Endothelial cell (in vitro differentiated cells): ENCODE results near the gene SMYD2. TPM values are rescaled to one million over a fixed set of nuclear protein-coding genes. Genes with fewer than 3 reads are reported as not detected.

Source experiments
- DNase-seq: peaks from one replicate; pipeline ENCODE4 v3.0.0; 2021; ENCODE audit warnings: low spot score
- H3K27ac Mint-ChIP-seq: one replicate; pipeline ENCODE4 v1.8.0; 2021; ENCODE audit warnings: mixed read lengths, inconsistent platforms; ENCODE audit not compliant: unreplicated experiment
- H3K27me3 Mint-ChIP-seq: one replicate; pipeline ENCODE4 v1.8.0; 2021; ENCODE audit warnings: mild to moderate bottlenecking, moderate library complexity, mixed read lengths, inconsistent platforms; ENCODE audit not compliant: unreplicated experiment
- H3K36me3 Mint-ChIP-seq: one replicate; pipeline ENCODE4 v1.8.0; 2021; ENCODE audit warnings: mild to moderate bottlenecking, low read depth, mixed read lengths, inconsistent platforms; ENCODE audit not compliant: unreplicated experiment
- H3K4me1 Mint-ChIP-seq: one replicate; pipeline ENCODE4 v1.8.0; 2021; ENCODE audit warnings: mild to moderate bottlenecking, mixed read lengths, inconsistent platforms; ENCODE audit not compliant: unreplicated experiment
- H3K4me3 Mint-ChIP-seq: one replicate; pipeline ENCODE4 v1.8.0; 2021; ENCODE audit warnings: mild to moderate bottlenecking, mixed read lengths, inconsistent platforms; ENCODE audit not compliant: unreplicated experiment
- H3K9me3 Mint-ChIP-seq: one replicate; pipeline ENCODE4 v1.8.0; 2021; ENCODE audit warnings: mixed read lengths, inconsistent platforms; ENCODE audit not compliant: unreplicated experiment
- total RNA-seq: library from RNA; stranded (reverse); fragmentation: NEBNext Ultra II Directional; extraction: Animal tissue kit (Norgen Biotek cat#: 25700); gene quantifications from one replicate; pipeline ENCODE4 v1.2.1, GENCODE V29; 2021; ENCODE audit not compliant: unreplicated experiment
- TF ChIP-seq, protein P1 (sequence below): fragments of 200-600 bp; sonication (generic); IDR thresholded peaks from one replicate; pipeline ENCODE4 v1.5.0; 2021; ENCODE audit warnings: antibody characterized with exemption; ENCODE audit not compliant: unreplicated experiment

SMYD2 gene
- total RNA-seq, 1 donor from 2014 or later = 44.1 TPM

DNA sequence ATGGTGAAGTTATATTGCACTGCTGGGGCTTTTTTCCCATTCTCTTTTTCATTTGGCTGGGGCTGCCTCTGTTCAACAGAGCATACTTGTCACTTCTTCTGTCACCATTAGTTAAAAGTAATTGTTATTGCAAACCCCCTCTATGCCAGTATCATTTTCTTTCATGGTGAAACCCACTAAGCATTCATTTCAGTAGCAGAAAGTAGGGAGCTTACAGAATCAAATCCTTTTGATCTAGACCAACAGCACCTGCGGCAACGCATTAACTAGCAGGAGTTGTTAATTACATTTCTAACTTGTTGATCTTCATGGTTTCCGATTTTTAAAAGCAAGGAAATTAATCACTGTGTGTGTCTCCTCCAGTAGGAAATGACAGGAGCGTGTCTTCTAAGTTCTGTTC is 15.0 kb downstream of the SMYD2 start:
- H3K4me1 Mint-ChIP-seq = peaks cover 33% of the 10 kb centered on the region
- H3K9me3 Mint-ChIP-seq = no peaks in the 10 kb centered on the region
- H3K27me3 Mint-ChIP-seq = no peaks in the 10 kb centered on the region

DNA sequence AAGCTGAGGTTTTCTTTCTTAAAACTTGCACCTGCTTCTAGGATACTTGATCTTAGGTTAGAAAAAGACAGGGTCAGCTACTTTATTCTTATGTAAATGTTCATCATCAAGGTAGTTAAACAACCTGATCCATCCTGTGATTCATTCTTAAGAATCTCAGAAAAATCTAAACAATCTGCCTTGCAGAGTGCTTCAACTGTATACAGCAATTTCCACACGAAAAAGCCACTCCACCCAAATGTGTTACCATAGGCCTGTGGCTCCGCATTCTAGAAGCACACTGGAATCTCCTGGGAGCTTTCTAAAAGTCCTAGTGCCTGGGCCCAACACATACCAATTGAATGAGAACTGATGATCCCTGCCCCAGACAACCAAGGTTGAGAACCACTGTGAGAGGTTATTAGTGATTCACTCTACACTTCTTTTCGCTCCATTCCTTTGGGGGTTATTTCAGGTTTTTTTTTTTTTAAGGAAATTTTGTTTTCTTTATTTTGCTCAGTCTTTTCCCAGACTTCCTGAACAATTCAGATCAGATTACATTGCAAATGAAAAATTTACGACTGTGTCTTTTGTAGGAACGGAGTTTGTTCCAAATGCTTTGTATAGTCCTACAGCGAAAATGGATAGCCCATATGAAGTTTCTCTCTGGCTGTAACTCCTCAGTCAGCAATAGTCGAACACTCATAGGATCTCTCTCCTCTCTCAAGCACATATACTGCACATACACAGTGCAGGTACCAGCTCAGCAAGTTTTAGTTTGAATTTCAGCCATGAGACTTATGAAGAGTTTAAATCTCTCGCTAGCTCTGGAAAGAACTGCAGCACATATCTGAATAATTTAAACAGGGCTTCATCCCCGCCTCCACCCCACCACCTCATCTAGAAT is 16.1 kb downstream of the SMYD2 start:
- no peaks in the 10 kb centered on the region for H3K27me3 Mint-ChIP-seq
- H3K4me1 Mint-ChIP-seq = peaks cover 31% of the 10 kb centered on the region
- no peak for DNase-seq
- H3K4me3 Mint-ChIP-seq = no peak overlapping the region
- H3K27ac Mint-ChIP-seq = no peak overlapping the region
- no peaks in the 10 kb centered on the region for H3K9me3 Mint-ChIP-seq
- peaks cover 7% of the 10 kb centered on the region for H3K36me3 Mint-ChIP-seq
- TF ChIP-seq, protein P1, sequence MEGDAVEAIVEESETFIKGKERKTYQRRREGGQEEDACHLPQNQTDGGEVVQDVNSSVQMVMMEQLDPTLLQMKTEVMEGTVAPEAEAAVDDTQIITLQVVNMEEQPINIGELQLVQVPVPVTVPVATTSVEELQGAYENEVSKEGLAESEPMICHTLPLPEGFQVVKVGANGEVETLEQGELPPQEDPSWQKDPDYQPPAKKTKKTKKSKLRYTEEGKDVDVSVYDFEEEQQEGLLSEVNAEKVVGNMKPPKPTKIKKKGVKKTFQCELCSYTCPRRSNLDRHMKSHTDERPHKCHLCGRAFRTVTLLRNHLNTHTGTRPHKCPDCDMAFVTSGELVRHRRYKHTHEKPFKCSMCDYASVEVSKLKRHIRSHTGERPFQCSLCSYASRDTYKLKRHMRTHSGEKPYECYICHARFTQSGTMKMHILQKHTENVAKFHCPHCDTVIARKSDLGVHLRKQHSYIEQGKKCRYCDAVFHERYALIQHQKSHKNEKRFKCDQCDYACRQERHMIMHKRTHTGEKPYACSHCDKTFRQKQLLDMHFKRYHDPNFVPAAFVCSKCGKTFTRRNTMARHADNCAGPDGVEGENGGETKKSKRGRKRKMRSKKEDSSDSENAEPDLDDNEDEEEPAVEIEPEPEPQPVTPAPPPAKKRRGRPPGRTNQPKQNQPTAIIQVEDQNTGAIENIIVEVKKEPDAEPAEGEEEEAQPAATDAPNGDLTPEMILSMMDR = no peak

More for the DNA sequence above, 15.0 kb downstream of the SMYD2 start:
- DNase-seq = no peak
- TF ChIP-seq, protein P1 = no peak
- peaks cover 7% of the 10 kb centered on the region for H3K36me3 Mint-ChIP-seq
- H3K4me3 Mint-ChIP-seq = no peak overlapping the region
- H3K27ac Mint-ChIP-seq = no peak overlapping the region

DNA sequence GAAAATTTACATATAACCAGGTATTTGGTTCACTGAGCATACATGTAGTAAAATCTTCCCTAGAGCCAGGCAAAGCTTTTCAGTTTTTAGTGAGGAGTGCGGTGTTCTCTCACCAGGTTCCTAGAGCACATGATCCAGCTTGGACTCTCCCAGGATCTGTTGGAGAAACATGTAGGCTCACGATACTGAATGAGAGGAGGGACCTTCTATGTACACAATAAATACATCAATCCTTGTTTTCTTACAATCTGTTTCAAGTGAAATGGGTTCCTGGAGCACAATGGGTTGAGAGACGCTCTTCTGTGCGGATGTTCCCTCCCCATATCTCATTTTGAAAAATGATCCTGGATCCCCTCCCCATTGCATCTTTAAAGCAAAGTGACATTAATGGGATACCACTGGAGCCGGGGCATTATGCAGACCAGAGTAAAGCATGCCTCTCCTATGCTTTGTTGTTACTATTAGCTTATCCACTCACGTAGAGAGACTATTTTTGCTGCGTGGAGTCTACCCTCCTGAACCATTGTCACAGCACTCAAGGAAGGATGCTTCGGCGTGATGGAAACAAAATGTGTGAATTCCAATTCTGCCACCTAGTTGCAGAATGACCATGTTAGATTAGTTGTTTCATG is 19.3 kb downstream of the SMYD2 start:
- no peaks in the 10 kb centered on the region for H3K9me3 Mint-ChIP-seq
- TF ChIP-seq, protein P1 = no peak
- H3K36me3 Mint-ChIP-seq = no peaks in the 10 kb centered on the region
- no peak overlapping the region for H3K27ac Mint-ChIP-seq
- no peak for DNase-seq
- no peak overlapping the region for H3K4me3 Mint-ChIP-seq
- H3K27me3 Mint-ChIP-seq = peaks cover 1% of the 10 kb centered on the region
- H3K4me1 Mint-ChIP-seq = peaks cover 23% of the 10 kb centered on the region

DNA sequence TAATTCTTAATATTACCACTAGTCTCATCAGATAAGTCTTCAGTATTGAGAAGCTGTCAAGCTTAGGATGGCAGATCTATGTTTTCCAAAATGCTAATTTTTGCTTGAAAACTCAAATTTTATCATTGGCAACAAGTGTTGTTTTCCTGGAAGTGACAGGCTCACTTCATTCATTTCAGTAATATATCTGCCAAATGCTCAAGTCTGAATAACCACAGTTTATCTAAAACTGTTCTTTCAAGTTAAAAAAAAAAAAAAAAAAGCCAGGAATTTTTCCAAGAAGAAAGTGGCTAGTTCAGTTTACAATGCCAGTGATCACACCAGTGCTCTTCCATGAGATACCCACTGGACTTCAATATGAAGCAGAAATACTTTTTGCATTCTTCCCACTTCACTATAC is 20.6 kb downstream of the SMYD2 start:
- Mint-ChIP-seq H3K27me3 (peaks cover 1% of the 10 kb centered on the region), H3K9me3 (no peaks in the 10 kb centered on the region), H3K27ac (no peak overlapping the region), H3K4me3 (no peak overlapping the region), H3K4me1 (peaks cover 11% of the 10 kb centered on the region), H3K36me3 (no peaks in the 10 kb centered on the region)
- no peak for DNase-seq
- TF ChIP-seq, protein P1 = no peak
